HT1080 (cell line): Measurements from ENCODE around the gene RFTN1. TPM values are rescaled to one million over a fixed set of nuclear protein-coding genes. Genes with fewer than 3 reads are reported as not detected.
A peak's percentile ranks its signal among the peaks of the same experiment; 100 is the strongest.

ENCODE experiments used
- DNase-seq: peaks from one replicate; pipeline ENCODE4 v3.0.0-alpha.2; 2015; ENCODE audit warnings: low read depth
- total RNA-seq: library from RNA; depleted of rRNA; stranded (reverse); fragments of >200 nt; shearing (Covaris generic); gene quantifications from 2 replicates; pipeline ENCODE4 v1.2.3, GENCODE V29; 2014

Gene RFTN1
- total RNA-seq, 1 experiment from 2014 or later = 43.8 TPM

DNA sequence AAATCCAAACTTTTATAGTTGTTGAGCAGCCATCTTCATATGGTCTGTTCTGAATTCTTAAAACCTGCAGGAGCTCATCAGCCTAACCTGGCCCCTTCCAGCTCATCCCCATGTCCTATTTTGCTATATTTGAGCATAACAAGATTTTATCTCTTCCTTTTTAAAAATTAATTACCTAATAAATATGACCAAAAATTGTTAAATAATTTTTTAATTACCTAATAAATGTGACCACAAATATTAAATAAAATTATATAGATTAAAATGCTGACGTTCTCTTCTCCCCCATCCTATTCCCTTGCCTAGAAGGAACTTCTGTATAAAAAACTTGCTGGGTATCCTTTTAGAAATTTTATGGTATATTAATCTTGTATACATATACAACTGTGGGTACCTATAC lies 204.8 kb downstream of the RFTN1 start:
- no peak for DNase-seq

DNA sequence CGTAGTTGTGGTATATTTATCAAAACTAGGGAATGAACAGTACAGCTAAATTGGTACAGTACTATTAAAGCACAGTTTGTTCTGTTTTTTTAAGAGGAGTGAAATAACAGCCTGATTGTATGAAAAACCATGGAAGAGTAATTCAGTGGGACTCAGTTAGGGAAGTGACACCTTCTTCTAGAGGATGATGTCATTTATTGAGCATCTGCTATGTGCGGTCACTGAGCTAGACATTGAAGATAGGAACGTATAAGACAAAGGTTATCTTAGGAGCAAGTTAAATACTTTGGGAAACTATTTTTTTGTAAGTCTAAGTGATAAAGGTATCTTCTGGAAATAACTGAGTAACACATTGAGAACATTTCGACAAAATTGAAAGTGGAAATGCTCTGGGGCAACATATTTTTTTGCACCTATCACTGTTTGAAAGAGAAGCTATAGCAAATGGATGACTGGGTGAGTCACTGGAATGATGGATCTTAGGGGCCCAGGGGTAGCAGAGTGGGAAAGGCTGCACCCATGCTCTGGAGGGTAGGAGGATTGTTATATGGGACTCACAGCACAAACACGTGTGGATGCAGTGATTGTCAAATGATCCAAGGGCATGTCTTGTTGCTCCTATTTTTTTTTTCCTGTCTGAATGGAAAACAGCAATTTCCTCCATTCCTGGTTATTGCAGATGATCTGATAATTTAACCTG lies 205.5 kb downstream of the RFTN1 start:
- no peak for DNase-seq

DNA sequence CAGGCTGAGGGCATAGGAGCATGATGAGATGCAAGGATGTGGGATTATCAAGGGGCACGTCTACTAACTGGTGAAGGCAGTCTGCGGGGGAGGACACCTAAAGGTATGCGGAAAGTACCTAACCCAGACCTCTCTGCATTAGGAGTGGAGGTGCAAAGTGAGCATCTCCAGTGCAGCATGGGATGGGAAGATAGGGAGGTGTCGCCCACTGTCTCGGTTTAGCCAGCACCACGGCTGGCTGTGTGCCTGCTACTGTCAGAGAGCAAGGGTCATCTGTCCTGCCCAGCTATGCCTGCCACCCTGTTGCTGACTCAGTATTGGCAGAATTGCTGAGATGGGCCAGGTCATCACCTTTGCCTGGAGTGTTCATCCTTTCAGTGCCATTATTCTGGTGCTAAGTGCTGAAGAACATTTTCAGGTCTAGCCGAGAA lies 208.4 kb downstream of the RFTN1 start:
- no peak for DNase-seq

DNA sequence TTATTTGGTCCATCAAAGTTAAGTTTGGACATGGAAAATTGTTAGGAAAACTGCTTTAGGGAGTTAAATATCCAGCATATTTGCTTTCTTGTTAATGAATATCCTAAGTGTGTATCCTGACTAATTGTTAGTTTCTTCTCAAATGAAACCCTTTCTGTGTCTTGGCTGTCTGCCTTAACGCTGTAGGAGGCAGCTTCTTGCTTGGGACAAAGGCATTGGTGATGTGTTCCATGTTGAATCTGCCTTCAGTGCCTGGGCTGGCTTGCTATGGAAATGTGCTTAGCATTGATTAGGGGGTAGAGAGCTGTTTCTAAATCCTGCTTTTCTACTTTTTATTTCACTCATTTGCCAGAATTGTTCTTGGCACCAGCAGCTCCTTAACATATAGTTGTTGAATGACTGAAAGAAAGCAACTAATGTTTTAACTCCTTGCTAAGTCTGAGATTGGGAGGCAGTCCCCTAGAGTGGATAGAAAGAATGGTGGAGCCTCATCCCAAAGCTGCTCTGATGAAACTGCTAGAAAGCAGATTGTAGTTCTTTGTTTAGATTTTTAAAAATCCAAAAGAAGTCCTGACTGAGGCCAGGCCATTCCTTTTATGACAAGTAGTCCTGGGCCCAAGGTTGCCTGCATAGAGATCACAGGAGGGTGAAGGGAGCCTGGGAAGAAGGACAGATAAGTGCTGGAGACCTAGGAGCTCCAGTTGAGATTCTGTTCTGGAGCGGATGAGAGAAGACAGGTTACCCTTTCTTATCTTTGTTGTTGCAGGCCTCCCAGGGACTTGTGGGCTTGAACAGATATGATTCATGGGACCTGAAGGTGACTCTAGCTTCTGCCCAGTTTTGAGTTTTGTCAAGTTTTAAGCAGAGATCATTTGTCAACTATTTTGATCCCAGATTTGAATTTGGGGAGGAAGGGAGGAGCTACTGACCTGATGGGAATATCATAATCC lies 209.2 kb downstream of the RFTN1 start:
- DNase-seq = no peak

DNA sequence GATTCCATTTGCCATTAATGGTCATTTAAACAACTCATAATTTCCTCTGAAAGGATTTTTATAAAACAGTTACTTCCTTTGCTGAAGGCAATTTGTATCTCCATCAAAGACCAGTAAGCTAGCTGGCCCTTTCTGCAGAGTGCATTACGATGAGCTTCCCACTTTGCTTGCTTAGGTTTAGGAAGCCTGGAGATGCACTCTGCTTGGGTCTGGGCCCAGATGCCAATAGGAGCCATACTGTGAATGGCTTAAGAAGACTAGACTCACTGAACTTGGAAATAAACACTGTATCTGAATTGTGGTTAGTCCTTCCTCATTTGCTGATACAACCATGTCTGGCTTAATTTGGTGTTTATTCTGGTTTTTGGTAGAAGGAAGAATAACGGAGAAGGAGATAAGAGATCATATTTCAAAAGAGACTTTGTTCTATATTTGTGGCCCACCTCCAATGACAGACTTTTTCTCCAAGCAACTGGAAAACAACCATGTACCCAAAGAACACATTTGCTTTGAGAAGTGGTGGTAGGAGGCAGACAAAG lies 210.4 kb downstream of the RFTN1 start:
- DNase-seq = no peak

DNA sequence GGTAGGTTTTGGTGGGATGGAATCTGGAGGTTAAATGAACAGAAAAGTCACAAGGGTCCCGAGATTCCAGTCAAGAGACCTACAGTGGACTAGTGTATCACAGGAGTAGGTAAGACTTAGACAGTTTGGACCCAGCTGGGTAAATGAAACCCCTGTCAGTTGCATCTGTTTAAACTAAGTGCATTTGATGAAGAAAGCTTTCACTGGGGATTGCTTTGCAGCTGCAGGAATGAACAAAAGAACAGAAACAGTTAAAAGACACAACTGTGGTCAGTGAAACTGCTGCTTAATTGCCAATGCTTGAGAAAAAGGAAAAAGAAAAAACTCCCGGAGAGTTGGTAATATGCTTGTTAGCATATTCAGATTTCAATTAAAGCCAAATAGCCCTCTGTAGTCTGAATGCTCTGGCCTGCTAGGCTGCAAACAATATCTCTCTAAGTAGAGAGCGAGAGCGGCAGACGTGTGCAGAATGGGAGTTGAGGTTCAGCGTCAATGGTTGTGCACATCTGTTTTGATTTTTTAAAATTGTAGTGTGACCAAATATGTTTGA lies 211.3 kb downstream of the RFTN1 start:
- no peak for DNase-seq

DNA sequence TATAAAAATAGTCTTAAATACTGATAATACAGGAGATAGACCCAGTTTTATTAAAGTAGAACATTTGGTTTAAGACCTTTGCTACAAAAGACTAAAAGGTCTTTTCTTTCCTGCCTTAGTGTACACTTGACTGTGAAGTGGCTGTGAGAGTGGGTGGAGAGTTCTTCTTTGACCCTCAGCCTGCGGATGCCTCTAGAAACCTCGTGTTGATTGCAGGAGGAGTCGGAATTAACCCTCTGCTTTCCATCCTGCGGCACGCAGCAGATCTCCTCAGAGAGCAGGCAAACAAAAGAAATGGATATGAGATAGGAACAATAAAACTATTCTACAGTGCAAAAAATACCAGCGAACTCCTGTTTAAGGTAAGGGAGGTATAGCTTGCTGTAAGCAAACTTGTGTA lies 212.0 kb downstream of the RFTN1 start:
- no peak for DNase-seq

DNA sequence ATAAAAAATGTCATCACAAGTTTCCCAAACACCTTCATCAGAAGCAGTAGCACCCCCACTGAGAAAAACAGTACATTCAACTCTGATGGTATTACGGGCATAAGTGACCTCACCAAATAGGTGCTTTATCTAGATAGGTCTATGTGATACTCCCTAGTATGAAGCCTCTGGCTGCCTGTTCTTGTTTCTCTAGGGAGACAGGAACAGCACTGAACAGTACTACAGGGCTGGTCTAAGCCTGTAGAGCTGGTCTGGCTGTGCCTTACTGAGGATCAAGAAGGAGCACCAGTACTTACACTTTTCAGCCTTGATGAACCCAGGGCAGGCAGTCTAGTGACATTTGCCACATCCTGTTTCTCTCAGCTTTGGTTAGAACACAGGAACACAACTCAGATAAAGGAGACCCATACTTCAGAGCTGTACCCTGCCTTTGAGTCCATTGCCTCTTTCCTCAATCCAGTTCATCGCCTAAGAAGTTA lies 212.6 kb downstream of the RFTN1 start:
- DNase-seq = no peak

DNA sequence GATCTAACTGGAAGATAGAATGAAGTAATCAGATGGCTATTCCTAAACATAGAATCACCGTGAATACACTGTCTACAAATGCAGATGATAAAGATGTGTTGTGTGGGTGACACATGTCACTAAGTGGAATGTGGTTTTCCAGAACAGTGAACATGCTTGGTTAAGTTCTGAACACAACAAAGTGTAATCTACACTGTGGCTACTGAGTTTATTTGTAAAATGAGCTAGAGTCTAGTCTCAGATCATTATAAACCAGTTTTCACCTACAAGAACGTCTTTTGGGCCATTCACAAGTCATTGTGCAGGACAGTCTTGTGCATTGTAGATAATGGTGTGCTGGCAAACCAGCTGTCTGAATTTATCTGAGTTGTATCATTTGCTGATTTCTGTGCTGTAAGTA lies 213.2 kb downstream of the RFTN1 start:
- DNase-seq = no peak

DNA sequence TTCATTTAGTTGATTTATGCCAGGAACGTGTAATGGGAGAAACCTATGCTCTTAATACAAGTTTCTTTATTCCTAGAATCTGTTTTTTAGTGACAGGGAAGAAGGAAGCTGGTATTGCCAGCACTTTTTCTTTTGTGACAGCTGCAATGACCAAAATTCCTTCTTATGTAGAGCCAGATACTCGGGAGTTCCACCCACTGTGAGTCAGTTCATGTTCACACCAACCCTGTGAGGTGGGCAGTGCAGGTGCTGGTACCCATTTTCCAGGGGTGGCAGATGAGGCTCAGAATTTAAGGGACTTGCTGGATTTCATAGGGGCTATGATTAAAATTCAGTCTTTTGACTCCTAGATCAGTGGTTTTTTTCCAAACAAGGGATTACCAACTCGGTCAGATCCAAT lies 213.8 kb downstream of the RFTN1 start:
- no peak for DNase-seq

DNA sequence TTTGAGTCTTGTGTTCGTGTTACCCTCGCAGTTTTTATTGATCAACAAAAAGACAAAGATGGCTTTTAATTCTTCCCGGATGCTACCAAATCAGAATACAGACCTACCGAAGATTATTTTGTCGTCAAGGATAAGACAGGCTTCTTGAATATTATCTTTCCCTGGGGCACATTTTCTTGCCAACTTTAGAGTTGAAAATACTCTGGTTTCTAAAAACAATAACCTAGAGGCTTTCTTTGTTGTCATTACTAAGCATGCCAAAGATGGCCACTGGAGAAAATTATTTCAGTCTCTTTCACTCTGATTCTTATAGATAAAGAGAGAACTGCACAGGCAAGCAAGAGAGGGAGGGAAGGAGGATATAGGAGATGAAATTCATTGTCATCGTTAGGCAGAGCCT lies 214.6 kb downstream of the RFTN1 start:
- DNase-seq = no peak

DNA sequence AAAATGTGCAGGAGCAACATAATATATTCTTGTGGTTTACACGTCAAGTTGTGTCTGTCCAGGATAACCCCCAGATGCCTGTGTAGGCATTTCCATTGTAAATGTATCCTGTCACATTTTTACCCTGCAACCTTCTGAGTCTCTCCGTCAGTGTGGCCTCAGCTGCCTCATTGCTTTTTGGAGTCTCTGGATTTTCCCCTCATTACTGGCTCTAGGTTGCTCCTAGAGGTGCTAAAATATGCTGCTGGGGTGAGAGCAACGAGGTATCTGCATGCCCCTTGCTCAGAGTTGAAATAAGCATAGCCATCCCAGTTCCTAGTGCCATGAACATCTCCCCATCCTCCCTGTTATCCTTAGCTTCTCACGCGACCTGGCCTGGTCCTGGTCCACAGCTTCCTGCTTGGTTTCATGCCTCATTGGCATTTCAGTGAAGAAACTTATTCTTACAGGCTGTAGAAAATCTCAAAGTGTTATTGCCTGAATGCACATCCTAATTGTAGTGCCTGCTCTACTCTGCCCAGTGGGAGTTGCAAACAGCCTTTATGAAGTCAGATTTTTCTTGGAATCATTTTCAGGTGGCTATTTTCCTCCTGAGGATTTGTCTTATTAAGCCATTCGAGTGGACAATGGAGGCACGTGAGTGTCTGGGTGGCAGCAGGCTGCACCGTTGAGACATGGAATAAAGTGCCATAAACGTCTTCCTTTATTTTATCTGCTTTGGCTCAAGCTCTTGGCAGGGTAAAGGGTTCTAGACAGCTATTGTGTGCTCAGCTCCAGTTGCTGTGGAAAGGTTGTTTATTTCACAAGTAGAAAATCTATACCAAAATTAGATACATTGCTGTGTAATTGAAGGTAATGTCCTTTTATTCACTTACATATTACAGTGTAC lies 215.3 kb downstream of the RFTN1 start:
- no peak for DNase-seq

DNA sequence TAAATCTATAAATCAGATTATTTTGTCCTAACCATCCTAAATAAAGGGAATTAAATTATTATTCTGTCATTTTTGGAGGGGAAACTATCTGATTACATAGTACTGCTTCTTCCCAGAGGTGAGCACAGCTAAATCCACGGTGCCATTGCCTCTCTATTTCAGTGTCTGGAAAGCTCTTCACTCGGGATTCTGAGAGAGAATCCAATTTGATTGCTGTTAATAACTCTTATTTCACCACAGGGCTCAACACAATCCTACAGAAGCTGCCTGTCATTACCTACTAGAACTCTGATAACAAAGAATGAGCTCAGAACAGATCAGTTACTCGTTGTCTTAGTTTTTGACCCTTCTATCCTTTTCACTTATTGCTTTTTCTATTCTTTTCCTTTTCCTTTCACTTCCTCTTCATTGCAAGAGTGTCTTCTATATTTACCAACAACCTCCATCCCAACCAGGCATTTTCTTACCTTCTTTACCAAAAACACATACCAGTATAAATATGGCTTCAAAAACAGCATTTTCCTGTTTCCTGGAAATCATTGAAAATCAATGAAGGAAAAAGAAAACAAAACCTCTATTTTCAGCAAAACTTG lies 218.1 kb downstream of the RFTN1 start:
- no peak for DNase-seq

DNA sequence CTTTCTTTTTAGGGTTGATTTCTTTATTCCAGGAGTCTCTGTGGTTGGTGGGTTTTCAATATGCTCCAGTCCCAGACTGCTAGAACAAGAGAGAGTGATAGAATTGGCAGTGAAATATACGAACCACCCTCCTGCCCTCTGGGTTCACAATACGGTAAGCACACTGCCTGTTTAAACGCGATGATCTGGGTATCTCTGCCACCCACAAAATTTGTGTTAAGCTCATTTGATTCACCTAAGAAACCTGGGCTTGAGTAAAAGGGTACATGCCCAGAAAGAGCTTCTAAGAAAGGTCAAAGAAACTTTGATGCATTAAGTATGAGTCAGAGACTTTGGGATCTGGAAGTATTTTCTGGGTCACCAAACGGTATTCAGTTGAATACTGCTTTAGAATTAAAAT lies 218.7 kb downstream of the RFTN1 start:
- DNase-seq = no peak

DNA sequence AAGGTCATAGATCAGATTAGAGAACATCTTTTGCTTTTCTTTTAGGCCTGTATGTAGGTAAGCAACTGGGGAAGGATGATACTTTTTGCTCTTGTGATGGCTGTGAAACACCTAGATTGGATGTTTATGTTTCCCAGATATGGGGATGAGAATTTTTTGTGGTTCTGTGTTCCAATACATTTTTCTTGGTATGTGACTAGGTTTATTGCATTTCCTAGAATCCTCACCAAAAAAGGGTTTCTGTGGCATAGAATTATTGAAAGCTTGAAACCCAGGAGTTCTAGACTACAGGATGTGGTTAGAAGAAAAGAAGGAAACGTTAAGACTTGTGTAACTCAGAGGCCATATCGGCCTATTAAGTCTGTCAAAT lies 222.7 kb downstream of the RFTN1 start:
- DNase-seq = no peak

DNA sequence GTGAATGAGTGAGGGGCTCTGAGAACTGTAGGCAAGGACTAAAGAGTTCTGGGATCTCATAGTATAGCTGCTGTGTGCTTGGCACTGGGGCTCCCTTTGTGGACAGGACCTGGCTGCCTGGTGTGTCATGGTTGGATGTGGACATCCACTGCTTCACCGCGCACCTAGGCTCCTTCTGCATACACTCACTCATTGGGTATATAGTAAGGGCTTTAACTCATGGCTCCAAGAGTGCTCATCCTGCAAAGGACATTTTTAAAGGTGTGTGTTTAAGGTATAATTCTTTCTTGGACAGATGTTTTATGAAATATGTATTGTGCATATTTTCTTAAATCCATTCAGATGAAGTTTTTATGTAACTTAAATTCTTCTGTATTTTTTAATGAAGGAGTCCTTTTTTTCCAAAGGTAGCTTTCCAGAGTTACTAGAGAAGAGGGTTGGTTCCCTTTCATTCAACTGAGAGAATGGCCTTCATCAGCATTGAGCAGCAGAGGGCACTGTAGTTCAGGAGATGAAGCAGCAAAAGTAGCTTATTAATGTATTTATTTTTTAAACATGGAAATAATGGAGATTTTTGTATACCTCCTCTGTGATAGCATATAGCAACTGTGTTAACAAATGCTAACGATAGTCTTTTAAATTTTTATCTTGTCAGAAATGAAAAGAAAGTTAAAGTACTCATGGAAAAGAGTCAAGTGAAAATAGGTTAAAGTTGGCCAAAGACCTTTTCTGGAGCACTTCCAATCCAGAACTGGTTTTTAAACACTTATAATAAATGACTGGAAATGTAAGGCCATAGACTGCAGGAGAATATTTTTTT lies 223.3 kb downstream of the RFTN1 start:
- DNase-seq = peak; percentile 30

DNA sequence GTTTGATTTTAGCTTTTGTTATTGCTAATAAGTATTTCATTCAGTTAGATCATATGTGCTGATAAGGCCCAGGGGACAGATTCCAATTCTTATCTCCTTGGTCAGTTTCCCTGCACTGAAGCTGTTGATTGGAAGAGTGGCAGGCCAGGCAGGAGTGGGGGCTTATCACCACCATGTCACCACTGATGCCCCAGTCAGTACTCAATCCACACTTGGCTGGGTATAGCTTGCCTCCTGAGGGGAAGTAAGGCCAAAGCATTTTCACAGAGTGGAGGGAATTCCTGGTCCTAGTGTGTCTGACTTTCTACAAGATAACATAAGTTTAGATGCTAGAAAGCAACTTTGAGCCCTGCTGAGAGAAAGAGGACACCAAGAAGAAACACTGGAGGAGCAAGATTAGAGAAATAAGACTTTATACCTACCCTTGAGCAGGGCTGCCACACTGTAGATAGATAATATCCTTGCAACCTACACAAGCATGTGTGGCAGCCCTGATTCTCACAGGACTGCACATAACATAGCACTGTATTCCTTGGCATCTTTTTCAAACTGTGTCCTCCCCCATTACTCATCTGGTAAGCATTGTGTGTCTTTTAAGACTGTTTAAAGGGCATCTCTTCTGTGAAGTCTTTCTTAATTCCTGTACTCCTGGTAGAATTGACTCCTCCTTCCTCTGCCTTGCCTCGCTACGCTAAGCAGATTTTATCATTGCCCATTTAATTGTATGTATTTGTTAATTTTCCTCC lies 224.2 kb downstream of the RFTN1 start:
- no peak for DNase-seq

DNA sequence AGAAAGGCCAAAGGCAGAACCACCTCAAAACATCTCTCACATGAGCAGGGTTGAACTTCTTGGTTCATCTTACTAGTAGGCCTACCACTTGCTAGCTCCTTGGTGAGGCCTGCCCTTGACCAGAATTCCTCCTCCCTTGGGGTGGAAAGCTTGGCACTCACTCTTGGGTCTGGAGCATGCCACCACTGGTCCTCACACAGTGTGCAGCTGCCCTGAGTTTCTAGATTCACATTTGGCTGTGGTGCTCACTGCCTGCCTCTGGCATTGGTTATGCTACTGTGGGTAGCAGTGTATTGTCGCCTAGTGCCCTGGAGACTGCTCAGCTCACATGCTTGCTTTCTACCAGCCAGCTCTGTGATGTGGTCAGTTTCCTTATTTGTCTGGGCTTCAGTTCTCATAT lies 224.8 kb downstream of the RFTN1 start:
- DNase-seq = no peak
